GM21619 (cell line): ENCODE data around the gene ZNF32.

Experiments used
- ATAC-seq: cut with Tn5 transposase; IDR thresholded peaks from one replicate; pipeline ENCODE4 v1.9.1; 2021; ENCODE audit not compliant: unreplicated experiment

Gene ZNF32

GRCh38 chr10:43648398-43649184 is at the start of gene ZNF32:
TSS of gene ZNF32 (minus strand) at chr10:43648881. CDS start at chr10:43646133, 2,748 bp downstream.
- peak; percentile 100 for ATAC-seq

GRCh38 chr10:43698156-43698555 is 49.5 kb upstream of the ZNF32 start:
- ATAC-seq: no peak

- ATAC-seq: no peak
Observed at GRCh38 chr10:43696909-43697483, 48.3 kb upstream of the ZNF32 start.

GRCh38 chr10:43695730-43696129 is 47.0 kb upstream of the ZNF32 start:
- no peak for ATAC-seq

- no peak for ATAC-seq
Observed at GRCh38 chr10:43695321-43695720, 46.6 kb upstream of the ZNF32 start.

- no peak for ATAC-seq
Observed at GRCh38 chr10:43694526-43694925, 45.8 kb upstream of the ZNF32 start.

- ATAC-seq: no peak
Observed at GRCh38 chr10:43693602-43694001, 44.9 kb upstream of the ZNF32 start.

- ATAC-seq: no peak
Observed at GRCh38 chr10:43692051-43692825, 43.6 kb upstream of the ZNF32 start.

GRCh38 chr10:43691485-43691884 is 42.8 kb upstream of the ZNF32 start:
- no peak for ATAC-seq

GRCh38 chr10:43689955-43690771 is 41.5 kb upstream of the ZNF32 start:
- peak; percentile 98 for ATAC-seq

GRCh38 chr10:43689618-43689954 is 40.9 kb upstream of the ZNF32 start:
- peak; percentile 42 for ATAC-seq

GRCh38 chr10:43689007-43689491 is 40.4 kb upstream of the ZNF32 start:
- no peak for ATAC-seq

GRCh38 chr10:43688348-43688892 is 39.7 kb upstream of the ZNF32 start:
- no peak for ATAC-seq

GRCh38 chr10:43687373-43687772 is 38.7 kb upstream of the ZNF32 start:
- ATAC-seq: no peak

GRCh38 chr10:43686414-43686813 is 37.7 kb upstream of the ZNF32 start:
- no peak for ATAC-seq

- ATAC-seq: no peak
Observed at GRCh38 chr10:43685744-43686143, 37.1 kb upstream of the ZNF32 start.

- no peak for ATAC-seq
Observed at GRCh38 chr10:43684292-43684559, 35.5 kb upstream of the ZNF32 start.

GRCh38 chr10:43683451-43684291 is 35.0 kb upstream of the ZNF32 start:
- ATAC-seq: no peak

- ATAC-seq: no peak
Observed at GRCh38 chr10:43682956-43683355, 34.3 kb upstream of the ZNF32 start.

- ATAC-seq: no peak
Observed at GRCh38 chr10:43681721-43682120, 33.0 kb upstream of the ZNF32 start.
